SH-SY5Y (cell line): ENCODE data around the gene TNFRSF18.

Experiments
- GATA2 ChIP-seq: IDR thresholded peaks from 2 replicates; pipeline ENCODE4 v1.6.1; 2011; ENCODE audit warnings: mild to moderate bottlenecking, low read depth, low read length
- GATA3 ChIP-seq: IDR thresholded peaks from 2 replicates; pipeline ENCODE4 v1.6.1; 2011; ENCODE audit warnings: low read depth, mild to moderate bottlenecking, low read length, moderate library complexity

TNFRSF18 gene

DNA sequence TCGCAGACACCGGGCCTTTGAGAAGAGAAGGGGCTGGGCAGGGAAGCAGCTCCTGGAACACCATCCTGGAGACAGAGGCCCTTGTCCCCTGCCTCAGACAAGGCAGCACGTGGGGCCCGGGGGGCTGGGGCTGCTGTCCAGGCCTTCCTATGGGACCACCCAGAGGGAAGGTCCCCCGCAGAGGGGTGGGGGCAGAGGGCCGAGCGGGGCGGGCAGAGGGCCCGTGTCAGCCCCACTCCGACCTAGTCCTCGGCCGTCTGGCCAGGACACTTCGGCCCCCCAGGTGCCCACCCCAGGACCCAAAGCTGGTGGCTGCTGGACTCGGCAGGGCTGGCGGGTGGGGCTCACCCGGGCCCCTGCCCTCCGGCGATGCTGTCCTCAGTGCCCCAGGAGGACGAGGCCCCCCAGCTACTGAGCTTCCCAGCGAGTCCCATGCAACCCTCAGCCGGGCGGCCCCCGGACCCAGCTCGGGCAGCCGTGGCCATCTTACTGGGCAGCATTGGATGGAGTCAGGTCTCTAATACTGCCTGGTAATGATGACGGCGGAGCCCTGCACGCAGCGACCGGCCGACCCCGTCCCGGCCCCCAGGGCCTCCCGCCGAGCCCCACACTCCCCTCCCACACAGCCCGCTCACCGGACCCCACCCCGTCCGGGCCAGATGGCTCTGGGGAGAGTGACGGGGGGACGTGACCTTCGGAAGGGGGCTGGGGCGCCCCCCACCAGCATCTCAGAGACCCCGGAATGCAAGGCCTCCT is 39.6 kb downstream of the TNFRSF18 start:
- no peak for TF ChIP-seq GATA2
- no peak for TF ChIP-seq GATA3

DNA sequence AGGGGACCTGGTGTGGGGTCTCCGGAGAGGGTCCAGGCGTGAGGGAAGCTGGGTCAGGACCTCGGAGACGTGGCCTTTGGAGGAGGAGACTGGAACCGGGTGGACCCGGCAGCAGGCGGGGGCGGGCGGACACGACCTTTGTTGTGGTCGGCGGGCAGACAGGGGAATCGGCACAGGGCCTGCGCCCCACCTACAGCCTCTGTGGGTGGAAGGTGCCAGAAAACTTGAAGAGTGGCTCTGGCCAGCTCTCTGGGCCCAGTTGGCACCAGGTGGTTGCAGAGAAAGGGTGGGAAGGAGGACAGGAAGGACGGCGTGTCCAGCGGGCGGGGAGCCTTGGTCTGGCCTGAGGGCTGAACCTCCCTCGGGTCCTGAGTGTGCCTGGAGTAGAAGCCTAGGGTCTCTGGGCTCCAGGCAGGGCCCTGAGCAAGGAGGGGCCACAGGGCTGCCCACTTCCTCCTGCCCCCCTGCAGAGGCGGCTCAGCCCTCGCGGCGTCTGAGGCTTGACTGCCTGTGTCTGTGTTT is 40.4 kb downstream of the TNFRSF18 start:
- no peak for TF ChIP-seq GATA2
- no peak for TF ChIP-seq GATA3

- no peak for TF ChIP-seq GATA2
- TF ChIP-seq GATA3: no peak
Measured at GRCh38 chr1:1165485-1165884, 40.9 kb downstream of the TNFRSF18 start.

DNA sequence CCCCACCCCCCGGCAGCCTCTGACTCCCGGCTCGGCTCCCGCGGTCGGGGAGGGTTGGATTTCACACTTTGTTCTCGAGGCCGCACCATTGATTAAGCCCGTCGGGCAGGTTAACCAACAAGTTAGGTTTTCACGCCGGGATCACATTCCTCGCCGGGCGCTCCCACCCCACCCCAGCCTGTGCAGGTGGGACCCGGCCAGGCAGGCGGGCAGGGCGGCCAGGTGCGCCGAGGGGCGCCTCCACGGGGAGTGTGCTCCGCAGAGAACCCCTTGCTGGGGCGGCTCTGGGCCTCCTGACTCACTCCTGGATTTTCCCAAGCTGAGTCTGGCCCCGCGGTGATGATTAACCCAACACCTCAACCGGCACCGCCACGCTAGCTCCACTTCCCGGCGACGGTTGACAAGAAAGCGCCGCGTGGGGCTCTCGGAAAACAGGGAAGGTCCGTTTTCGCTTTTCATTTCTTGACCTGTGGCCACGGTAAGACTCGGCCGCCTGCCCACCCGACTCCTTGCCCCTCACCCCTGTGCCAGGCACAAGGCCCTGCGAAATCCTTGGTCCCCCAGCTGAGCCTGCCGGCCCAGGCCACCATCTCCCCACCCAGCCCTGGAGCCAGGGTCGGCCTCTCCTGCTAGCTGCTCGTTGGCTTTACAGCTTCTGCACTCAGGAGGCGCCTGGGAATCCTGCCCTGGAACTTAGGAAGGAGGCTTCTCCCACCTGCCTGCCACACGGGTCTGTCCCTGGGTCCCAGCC is 41.5 kb downstream of the TNFRSF18 start:
- no peak for TF ChIP-seq GATA2
- no peak for TF ChIP-seq GATA3

DNA sequence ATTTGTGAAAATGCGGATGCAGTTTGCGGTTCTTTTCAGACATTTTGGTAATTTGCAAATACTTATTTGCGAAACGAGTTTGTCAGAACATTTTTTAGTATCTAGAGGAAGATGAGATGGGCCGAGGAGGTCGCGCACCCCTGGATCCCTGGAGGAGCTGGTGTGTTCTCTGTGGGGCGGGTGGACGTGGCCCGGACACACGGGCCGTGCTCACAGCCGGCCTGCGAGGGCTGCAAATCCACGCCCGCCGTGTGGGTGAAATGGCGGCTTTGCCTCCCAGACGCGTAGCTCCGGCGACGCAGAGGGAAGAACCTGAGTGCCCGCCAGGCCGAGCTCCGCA is 42.1 kb downstream of the TNFRSF18 start:
- TF ChIP-seq GATA3 (no peak), GATA2 (no peak)

GRCh38 chr1:1163538-1164070 is 42.8 kb downstream of the TNFRSF18 start:
- no peak for TF ChIP-seq GATA3

- TF ChIP-seq GATA3 (no peak), GATA2 (no peak)
Measured at GRCh38 chr1:1162597-1163537, 43.5 kb downstream of the TNFRSF18 start.

- TF ChIP-seq GATA2 (no peak), GATA3 (no peak)
Measured at GRCh38 chr1:1161683-1162079, 44.7 kb downstream of the TNFRSF18 start.

DNA sequence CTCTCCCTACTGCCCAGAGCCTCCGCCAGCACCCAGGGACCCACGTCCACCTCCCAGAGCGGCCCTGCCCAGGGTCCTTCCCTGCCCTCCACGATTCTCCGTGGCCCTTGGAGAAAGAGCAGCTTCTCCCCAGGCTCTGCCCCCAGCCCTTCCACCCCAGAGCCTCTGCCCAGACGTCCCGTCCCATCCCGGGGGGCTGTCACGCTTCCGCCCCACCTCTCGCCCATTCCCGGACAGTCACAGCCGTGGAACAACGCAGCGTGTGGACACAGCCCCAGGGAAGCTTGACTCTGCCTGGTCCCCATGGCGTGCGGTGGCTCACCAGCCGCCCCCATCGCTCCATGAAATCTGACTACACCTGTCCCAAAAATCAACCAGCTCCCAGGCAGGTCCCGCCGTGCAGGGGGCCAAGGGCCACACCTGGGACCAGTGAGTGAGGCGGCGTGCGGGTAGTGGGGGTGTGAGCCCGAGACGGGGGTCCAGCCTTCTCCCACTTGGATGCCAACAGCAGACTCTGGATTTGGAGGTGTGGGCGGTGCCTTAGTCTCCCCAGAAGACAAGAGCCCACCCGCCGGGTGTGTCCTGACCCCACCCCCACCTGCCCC is 45.2 kb downstream of the TNFRSF18 start:
- no peak for TF ChIP-seq GATA2
- no peak for TF ChIP-seq GATA3

- TF ChIP-seq GATA2 (no peak), GATA3 (no peak)
Measured at GRCh38 chr1:1160281-1160930, 46.0 kb downstream of the TNFRSF18 start.

DNA sequence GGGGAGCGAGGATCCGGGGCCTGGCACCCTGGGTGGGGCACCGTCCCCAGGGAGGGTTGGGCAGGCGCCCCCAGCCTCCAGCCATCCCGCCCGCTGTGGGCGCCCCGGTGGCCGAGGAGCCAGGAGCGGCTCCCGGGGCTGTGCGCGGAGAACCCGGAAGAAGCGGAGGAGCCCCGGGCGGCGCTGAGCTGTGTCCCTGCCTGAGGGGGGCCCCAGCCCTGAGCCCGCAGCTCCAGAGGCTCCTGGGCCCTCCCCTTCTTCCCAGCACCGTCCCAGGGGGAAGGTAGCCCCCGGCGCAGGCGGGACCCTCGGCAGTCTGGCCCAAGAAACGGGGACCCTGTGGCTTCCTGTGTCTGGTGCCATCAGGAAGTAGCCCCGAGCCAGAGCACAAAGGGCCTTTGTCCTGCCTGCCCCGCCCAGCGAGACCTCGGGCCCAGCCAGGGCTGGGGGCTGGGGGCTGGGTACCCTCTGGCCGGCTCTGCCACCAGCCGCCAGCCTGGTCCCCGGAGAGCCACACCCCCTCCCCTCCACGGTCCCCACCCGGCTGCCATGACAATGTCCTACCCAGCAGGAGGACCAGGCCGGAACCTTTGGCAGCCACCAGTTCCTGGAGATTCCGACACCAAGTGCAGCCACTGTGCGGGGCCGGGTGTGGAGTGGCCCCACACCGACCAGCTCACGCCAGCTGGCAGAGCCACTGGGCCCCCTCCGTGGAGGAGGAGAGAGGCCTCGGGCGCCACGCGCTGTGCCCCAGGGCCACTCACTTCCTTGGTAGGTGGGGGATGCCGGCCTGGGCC is 48.3 kb downstream of the TNFRSF18 start:
- TF ChIP-seq GATA2 (no peak), GATA3 (no peak)

GRCh38 chr1:1157426-1157913 is 48.9 kb downstream of the TNFRSF18 start:
- TF ChIP-seq GATA3 (no peak), GATA2 (no peak)
